ENCODE measurements around the gene LMF1. TPM values are rescaled to one million over a fixed set of nuclear protein-coding genes. Genes with fewer than 3 reads are reported as not detected.
"Not testable (repeated sequence)": the region's sequence is repeated elsewhere in the genome, so short reads cannot be mapped to it uniquely, and the experiment has no call there.

The LMF1 gene
- polyA plus RNA-seq, 4 donors = 14.6 to 26.5 (median 21.0) TPM

DNA sequence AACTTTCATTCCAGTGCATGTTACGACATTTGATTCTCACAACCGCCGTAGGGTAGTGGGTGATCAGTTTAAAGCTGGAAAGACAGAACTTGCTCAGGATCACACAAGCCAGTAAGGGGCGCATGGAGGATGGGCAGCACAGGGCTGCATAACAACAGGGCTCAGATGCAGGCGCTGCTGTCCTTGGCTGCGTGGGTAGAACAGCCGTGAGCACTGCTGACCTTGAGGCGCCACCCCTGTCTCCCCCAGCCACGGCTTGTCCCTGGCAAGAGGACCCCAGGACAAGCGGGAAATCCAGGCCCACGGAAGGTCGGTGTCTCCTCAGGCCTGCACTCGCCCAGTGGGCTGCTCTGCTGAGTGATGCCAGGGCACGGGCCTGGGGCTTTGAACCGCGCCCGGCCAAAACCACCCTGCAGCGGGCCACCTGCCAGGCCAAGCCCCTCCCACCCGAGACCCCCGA is 84.7 kb downstream of the LMF1 start:
- no peak for DNase-seq (ENCODE audit: low read depth in 4 of 4, low spot score in 2 of 4)

- DNase-seq (ENCODE audit: low read depth in 4 of 4, low spot score in 2 of 4) = no peak
These were observed 85.4 kb downstream of the LMF1 start for GRCh38 chr16:885391-885790.

GRCh38 chr16:884232-884631 is 86.6 kb downstream of the LMF1 start:
- DNase-seq (ENCODE audit: low read depth in 4 of 4, low spot score in 2 of 4) = no peak

DNA sequence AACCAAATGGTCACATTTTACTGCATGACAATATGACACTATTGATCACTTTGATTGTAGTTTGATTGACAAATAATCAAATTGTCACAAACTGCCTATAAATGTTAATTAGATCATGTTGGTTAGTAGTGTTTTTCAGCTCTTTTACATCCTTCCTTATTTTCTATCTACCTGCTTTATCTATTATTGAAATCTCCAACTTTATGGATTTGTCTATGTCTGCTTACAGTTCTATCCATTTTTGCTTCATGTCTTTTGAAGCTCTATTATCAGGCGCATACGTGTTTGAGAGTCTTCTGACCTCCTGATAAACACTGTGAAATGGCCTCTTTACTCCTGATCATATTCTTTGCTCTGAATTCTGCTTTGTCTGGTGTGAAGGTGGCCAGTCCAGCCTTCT is 87.0 kb downstream of the LMF1 start:
- DNase-seq (ENCODE audit: low read depth in 4 of 4, low spot score in 2 of 4) = no peak

- no peak for DNase-seq (ENCODE audit: low read depth in 4 of 4, low spot score in 2 of 4)
These were observed 87.4 kb downstream of the LMF1 start for GRCh38 chr16:883340-883739.

- DNase-seq (ENCODE audit: low read depth in 4 of 4, low spot score in 2 of 4) = not testable (repeated sequence)
These were observed 88.1 kb downstream of the LMF1 start for GRCh38 chr16:882671-883070.

DNA sequence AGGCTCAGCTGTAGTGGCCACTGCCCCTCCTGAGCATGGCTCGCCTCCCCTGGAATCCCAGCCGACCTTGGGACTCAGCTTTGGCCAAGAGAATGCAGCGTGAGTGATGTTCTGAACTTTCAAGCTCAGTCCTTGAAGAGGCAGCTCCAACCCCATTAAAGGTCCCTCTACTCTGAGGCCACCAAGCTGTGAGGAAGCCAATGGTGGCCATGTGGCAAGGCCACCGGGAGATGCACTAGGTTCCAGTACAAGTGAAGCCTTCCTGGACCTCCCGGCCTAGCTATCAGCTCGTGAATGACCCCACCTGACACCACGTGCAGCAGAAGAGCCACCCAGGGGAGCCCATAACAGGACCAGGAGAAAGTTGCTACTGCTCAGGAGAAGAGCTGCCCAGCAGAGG is 88.5 kb downstream of the LMF1 start:
- DNase-seq (ENCODE audit: low read depth in 4 of 4, low spot score in 2 of 4) = no peak

GRCh38 chr16:881219-882097 is 89.3 kb downstream of the LMF1 start:
- no peak for DNase-seq (ENCODE audit: low read depth in 4 of 4, low spot score in 2 of 4)

- DNase-seq (ENCODE audit: low read depth in 4 of 4, low spot score in 2 of 4) = no peak
These were observed 90.2 kb downstream of the LMF1 start for GRCh38 chr16:880471-881171.

DNA sequence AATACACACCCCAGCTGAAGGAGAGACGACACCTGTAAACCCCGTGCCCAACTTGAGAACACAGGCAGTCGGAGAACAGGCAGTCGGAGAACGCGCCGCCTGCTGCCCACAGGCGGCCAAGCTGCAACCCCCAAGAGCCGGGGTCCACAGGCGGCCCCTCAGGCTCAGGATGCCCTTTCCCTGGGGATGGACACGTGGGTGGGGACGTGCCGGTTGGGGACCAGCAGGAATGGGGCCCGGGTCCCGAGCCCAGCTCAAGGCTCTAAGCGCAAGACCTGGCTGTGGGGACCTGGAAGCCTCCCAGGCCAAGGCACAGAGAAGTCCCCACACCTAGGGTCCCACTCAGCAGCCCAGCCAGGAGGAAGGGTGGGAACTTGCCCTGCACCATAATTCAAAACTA is 90.8 kb downstream of the LMF1 start:
- no peak for DNase-seq (ENCODE audit: low read depth in 4 of 4, low spot score in 2 of 4)

DNA sequence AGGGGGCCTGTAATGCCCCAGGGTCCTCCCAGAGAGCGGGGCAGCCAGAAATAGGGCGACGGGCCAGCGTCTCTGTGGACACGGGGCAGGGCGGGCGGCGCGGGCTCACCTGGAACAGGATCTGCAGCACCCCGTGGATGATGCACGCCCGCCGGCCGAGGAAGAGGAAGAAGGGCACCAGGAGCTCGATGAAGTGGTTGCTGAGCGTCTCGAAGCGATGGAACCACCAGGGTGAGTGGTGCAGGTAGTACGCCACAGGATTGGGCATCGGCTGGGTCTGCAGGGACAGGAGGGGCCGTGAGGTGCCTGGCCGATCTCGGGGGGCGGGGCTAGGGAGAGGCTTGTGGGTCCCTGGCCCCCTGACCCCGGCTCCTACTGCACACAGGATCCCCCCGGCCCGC is 91.3 kb downstream of the LMF1 start:
- DNase-seq (ENCODE audit: low read depth in 4 of 4, low spot score in 2 of 4) = no peak

DNA sequence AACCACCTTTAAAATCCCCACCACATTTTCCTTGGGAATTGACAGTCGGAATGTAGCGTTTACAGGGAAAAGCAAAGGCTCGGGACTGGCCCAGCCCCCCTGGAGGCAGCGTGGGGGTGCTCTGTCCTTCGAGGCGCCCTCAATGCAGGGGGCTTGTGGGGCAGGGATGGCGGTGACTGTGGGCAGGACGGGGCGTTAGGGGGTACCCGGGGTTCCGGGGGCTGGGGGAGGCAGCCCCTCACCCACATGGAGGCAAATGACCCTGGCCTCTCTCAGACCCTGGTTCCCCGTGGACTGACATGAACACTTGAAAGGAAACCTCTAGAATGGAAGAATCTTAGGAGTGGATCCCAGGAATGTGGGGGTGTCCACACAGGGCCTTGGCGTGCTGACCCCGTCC is 91.9 kb downstream of the LMF1 start:
- no peak for DNase-seq (ENCODE audit: low read depth in 4 of 4, low spot score in 2 of 4)

GRCh38 chr16:878072-878784 is 92.6 kb downstream of the LMF1 start:
- no peak for DNase-seq (ENCODE audit: low read depth in 4 of 4, low spot score in 2 of 4)

- no peak for DNase-seq (ENCODE audit: low read depth in 4 of 4, low spot score in 2 of 4)
These were observed 93.3 kb downstream of the LMF1 start for GRCh38 chr16:877242-878071.

DNA sequence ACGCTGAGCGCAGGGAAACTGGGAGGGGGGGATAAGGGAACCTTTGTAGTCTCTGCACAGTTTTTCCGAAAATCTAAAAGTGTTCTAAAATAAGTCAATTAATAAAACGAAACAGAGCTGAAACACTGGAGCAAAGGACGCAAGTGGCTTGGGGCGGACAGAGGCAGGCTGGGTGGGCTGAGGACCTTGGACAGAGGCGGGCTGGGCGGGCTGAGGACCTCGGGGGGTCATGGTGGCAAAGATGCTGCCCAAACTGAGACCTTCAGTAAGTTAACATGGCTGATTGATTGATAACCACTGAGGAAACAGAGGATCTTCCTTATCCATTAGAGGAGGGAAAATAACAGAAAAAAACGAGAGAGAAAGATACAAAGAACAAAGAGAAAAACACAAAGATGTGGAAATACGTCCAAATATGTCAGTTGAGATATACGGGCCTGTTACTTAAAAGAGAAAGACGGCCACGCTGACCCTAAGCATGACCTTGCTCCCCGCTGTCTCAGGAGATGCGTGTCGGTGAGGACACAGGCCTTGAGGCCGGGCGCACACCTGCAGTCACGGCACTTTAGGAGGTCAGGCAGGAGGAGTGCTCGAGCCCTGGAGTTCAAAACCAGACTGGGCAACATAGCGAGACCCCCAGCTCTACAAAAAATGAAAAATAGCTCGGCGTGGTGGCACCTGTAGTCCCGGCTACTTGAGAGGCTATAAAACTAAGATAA is 94.1 kb downstream of the LMF1 start:
- no peak for DNase-seq (ENCODE audit: low read depth in 4 of 4, low spot score in 2 of 4)

GRCh38 chr16:876041-876335 is 94.8 kb downstream of the LMF1 start:
- DNase-seq (ENCODE audit: low read depth in 4 of 4, low spot score in 2 of 4) = no peak

DNA sequence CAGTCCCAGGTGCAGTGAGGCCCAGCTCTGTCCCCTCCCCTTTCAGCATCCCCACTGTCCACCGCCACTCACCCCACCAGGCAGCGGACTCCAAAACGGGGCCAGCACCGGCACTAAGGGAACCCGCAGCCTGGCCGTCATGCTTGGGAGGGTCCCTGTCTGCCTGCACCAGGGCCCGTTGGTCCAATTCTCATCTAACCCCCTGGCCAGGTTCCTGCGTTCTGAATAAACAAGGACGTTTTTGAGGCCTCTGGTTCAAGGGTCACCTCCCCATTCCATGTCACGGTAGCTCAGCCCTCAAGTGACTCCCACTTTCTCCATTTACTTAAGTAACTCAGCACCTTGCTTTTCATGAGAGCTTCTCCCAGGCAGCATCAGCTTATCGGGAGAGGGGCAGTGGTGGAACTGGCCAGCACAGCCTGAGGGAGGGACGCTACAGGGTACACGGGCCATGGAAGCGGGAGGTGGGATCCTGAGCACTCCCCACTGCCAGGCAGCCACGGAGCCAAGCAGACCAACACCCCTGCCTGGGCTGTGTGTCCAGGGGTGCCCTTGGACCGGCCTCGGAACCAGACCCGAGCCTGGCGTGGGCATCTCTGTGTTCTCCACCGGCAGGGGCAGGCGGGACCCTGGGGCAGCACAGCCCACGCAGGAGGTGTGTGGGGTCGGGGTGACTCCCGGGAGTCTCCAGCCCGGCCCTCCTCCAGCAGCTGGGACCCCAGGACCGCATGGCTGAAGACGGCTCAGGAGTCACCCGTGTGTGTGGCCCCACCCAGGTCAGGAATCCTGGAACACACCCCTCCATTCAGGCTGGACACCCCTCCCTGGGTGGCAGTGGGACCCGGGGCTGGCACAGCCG is 95.4 kb downstream of the LMF1 start:
- no peak for DNase-seq (ENCODE audit: low read depth in 4 of 4, low spot score in 2 of 4)

DNA sequence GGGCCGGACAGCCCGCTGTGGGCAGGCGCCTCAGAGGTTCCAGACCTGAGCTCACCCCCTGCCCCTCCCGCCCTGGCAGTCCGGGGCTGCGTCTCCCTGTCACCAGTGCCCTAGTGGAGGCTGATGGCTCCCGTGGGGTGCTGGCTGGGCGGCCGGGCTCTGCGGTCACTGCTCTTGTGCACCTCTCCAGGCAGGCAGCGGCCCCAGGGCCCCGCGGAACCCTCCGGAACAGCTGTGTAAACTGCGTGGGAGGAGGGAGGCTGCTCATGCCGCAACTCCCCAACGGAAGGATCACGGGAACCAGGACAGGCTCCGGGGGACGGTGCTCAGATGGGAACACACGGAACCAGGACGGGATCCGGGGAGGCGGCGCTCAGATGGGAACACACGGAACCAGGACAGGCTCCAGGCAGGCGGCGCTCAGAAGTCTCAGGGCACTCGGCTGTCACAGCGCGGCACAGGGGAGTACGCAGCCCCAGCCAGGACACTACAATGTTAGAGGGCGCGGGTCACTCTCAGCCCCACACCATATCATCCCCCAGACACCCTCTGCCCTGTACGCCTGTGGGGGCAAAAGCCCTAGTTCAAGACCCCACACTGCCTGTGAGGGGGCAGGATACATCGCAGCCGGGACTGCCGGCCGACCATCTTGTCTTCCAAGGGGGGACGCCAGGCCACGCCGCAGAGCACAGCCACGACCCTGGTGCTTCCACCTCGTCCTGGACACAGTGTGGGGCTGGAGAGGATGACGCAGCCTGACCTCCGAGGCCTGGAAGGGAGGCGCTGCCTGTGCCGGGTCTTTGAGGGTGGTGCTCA is 96.2 kb downstream of the LMF1 start:
- DNase-seq (ENCODE audit: low read depth in 4 of 4, low spot score in 2 of 4) = no peak

Measured in left renal cortex interstitium (tissue), 4 donors.